Kidney (tissue), 14 donors: ENCODE measurements around the gene AP2A1. TPM values are rescaled to one million over a fixed set of nuclear protein-coding genes. Genes with fewer than 3 reads are reported as not detected.

Experiments
- DNase-seq, 5 donors: peaks; one replicate each; pipeline ENCODE4 v3.0.0-alpha.2; 2013 to 2020
- FAIRE-seq: peaks from 2 replicates; lab custom pipeline; 2012; peaks lifted over from hg19 to GRCh38; lab: Jason Lieb, UNC
- H3K27ac ChIP-seq, 2 donors: one replicate each; pipeline ENCODE4 v1.7.0; 2013; ENCODE audit warnings: low read depth in 2 of 2, low read length in 2 of 2, inconsistent platforms in 1 of 2
- H3K27me3 ChIP-seq: one replicate; pipeline ENCODE4 v1.7.1; 2013; ENCODE audit warnings: low read length, inconsistent platforms; ENCODE audit not compliant: control insufficient read depth, insufficient read depth
- H3K36me3 ChIP-seq, 3 donors: one replicate each; pipeline versions ENCODE4 v1.7.0 to v1.7.1; 2013; ENCODE audit warnings: low read length in 3 of 3, control low read depth in 1 of 3, inconsistent platforms in 1 of 3; ENCODE audit not compliant: insufficient read depth in 3 of 3, control insufficient read depth in 2 of 3
- H3K4me1 ChIP-seq, 3 donors: one replicate each; pipeline versions ENCODE4 v1.7.0 to v1.7.1; 2013; ENCODE audit warnings: low read length in 3 of 3, inconsistent platforms in 1 of 3, low read depth in 1 of 3; ENCODE audit not compliant: control insufficient read depth in 2 of 3, insufficient read depth in 2 of 3
- H3K4me3 ChIP-seq, 3 donors: one replicate each; pipeline versions ENCODE4 v1.7.0 to v1.8.1; 2013; ENCODE audit warnings: low read length in 3 of 3, control low read depth in 1 of 3, inconsistent platforms in 1 of 3
- H3K9ac ChIP-seq, 3 donors: one replicate each; pipeline versions ENCODE4 v1.7.0 to v1.7.1; 2013; ENCODE audit warnings: low read length in 3 of 3, control low read depth in 1 of 3, inconsistent platforms in 1 of 3
- H3K9me3 ChIP-seq, 3 donors: one replicate each; pipeline versions ENCODE4 v1.7.0 to v1.7.1; 2013; ENCODE audit warnings: low read length in 3 of 3, control low read depth in 1 of 3, inconsistent platforms in 1 of 3; ENCODE audit not compliant: control insufficient read depth in 2 of 3, insufficient read depth in 1 of 3
- CTCF ChIP-seq: IDR thresholded peaks from 3 replicates; pipeline ENCODE4 v1.5.1; 2012; ENCODE audit warnings: mild to moderate bottlenecking, moderate library complexity, borderline replicate concordance; ENCODE audit not compliant: insufficient read depth; ENCODE audit errors: extremely low read depth
- intact Hi-C: fragments of 100-400 bp; cut with DNase I; formaldehyde crosslinking; loops from one replicate; pipeline ENCODE4 v1.11.1; 2022
- polyA plus RNA-seq: library from polyadenylated mRNA; stranded (reverse); fragments of 350-450 nt; fragmentation: Illumina TruSeq; extraction: RNeasy Lipid Tissue Mini Kit (QIAGEN cat#74804); gene quantifications from one replicate; pipeline ENCODE4 v1.2.3, GENCODE V29; 2014; ENCODE audit warnings: low read depth, low replicate concordance; ENCODE audit not compliant: insufficient read depth
- total RNA-seq: library from RNA; stranded (reverse); fragmentation: NEBNext Ultra II Directional; extraction: Animal tissue kit (Norgen Biotek cat#: 25700); gene quantifications from one replicate; pipeline ENCODE4 v1.2.1, GENCODE V29; 2021
- donor health status: control.
- donor health status: control.
- donor health status: control.
- donor health status: control.
- donor health status: control.
- donor health status: DM: yes; HTN: yes; CAD: no.
- donor health status: Normal renal cell carcinoma (clear cell type).

The AP2A1 gene
- total and polyA plus RNA-seq, 2 donors from 2014 or later = 32.0 to 70.0 TPM

- no peak for DNase-seq
- no peaks in the 10 kb centered on the region for H3K9me3 ChIP-seq
Observed at GRCh38 chr19:49845414-49845813, 78.6 kb downstream of the AP2A1 start.

DNA sequence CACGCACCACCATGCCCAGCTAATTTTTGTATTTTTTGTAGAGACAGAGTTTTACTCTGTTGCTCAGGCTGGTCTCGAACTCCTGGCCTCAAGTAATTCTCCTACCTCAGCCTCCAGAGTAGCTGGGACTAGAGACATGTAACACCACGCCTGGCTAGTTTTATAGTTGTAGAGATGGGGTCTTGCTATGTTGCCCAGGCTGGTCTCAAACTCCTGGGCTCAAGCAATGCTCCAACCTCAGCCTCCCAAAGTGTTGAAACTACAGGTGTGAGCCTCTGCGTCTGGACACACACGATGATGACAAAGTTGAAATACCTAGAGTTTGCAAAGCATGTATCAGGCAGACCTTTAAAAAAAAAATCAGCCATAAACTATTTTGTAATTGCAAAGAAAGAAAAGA, 79.6 kb downstream of the AP2A1 start:
- Histone ChIP-seq H3K27me3 (no peaks in the 10 kb centered on the region), H3K27ac (no peak overlapping the region), H3K9ac (no peak overlapping the region), H3K9me3 (no peaks in the 10 kb centered on the region), H3K4me3 (no peak overlapping the region), H3K4me1 (peaks cover 0 to 4% (median 0%) of the 10 kb centered on the region in 3 donors), H3K36me3 (no peaks in the 10 kb centered on the region)
- intact Hi-C loops = no loop called here
- FAIRE-seq (no peak), DNase-seq (no peak)
- no peak for TF ChIP-seq CTCF

More at GRCh38 chr19:49845414-49845813, 78.6 kb downstream of the AP2A1 start:
- H3K4me1 ChIP-seq = peaks cover 0 to 4% (median 0%) of the 10 kb centered on the region in 3 donors
- no peaks in the 10 kb centered on the region for H3K36me3 ChIP-seq
- intact Hi-C loops = no loop called here
- no peak for FAIRE-seq
- no peak overlapping the region for H3K4me3 ChIP-seq
- H3K9ac ChIP-seq = no peak overlapping the region
- no peaks in the 10 kb centered on the region for H3K27me3 ChIP-seq
- TF ChIP-seq CTCF = no peak
- H3K27ac ChIP-seq = no peak overlapping the region

DNA sequence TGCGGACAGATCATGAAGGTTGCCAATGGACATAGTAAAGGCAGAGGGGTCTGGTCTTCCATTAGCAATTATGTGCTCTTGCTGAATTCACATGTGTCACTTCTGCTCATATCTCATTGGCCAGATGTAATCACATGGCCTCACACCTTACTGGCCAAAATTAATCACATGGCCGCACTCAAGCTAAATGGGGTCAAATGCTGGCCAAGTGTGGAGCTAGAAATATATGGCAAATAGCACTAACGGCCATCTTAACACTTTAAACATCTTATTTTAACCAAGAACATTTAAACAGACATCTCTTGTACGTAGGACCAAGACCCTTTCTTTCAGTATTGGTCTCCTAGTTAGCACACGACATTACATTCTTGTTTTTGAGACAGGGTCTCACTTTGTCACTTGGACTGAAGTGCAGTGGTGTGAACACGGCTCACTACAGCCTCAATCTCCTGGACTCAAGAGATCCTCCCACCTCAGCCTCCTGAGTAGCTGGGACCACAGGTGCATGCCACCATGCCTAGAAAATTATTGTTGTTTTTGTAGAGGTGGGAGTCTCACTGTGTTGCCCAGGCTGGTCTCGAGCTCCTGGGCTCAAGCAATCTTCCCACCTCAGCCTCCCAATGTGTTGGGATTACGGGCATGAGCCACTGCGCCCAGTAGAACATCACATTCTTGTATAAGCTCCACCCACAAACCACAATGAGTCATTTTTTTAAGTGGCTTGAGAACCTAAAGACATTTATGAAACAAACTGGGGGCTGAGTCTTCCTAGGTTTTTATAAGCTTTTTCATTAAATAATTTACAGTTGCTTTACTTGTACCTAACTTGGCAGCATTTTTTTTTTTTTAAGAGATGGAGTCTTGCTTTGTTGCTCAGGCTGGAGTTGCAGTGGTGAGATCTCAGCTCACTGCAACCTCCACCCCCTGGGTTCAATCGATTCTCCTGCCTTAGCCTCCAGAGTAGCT, 81.2 kb downstream of the AP2A1 start:
- Histone ChIP-seq H3K27ac (no peak overlapping the region), H3K36me3 (no peaks in the 10 kb centered on the region), H3K9me3 (no peaks in the 10 kb centered on the region), H3K27me3 (no peaks in the 10 kb centered on the region), H3K4me1 (peaks cover 0 to 14% (median 9%) of the 10 kb centered on the region in 3 donors), H3K9ac (no peak overlapping the region), H3K4me3 (no peak overlapping the region)
- DNase-seq (no peak), FAIRE-seq (no peak)
- intact Hi-C loops = no loop called here
- no peak for TF ChIP-seq CTCF
